Thyroid gland (tissue), 4 donors: Measurements from ENCODE around the gene ANKRD29. TPM values are rescaled to one million over a fixed set of nuclear protein-coding genes. Genes with fewer than 3 reads are reported as not detected.
A peak's percentile ranks its signal among the peaks of the same experiment; 100 is the strongest.

ENCODE experiments used
- DNase-seq, 2 donors: peaks; one replicate each; pipeline ENCODE4 v3.0.0-alpha.2; 2019
- H3K27ac ChIP-seq, 3 donors: fragments of 200-600 bp; sonication (generic); 1 replicate in 2 of 3; 2 replicates in 1 of 3; pipeline ENCODE4 v1.5.1; 2016 to 2019; ENCODE audit warnings: mild to moderate bottlenecking in 1 of 3, moderate library complexity in 1 of 3
- H3K27me3 ChIP-seq: fragments of 200-600 bp; sonication (generic); one replicate; pipeline ENCODE4 v1.5.1; 2019
- H3K36me3 ChIP-seq, 2 donors: fragments of 200-600 bp; sonication (generic); one replicate each; pipeline ENCODE4 v1.5.1; 2016 to 2019
- H3K4me1 ChIP-seq, 2 donors: fragments of 200-600 bp; sonication (generic); one replicate each; pipeline ENCODE4 v1.5.1; 2017 to 2019
- H3K4me3 ChIP-seq, 3 donors: fragments of 200-600 bp; sonication (generic); replicated peaks in 1 of 3; 1 replicate in 2 of 3; 2 replicates in 1 of 3; pipeline ENCODE4 v1.5.1; 2016; ENCODE audit warnings: mild to moderate bottlenecking in 1 of 3
- H3K9me3 ChIP-seq: fragments of 200-600 bp; sonication (generic); one replicate; pipeline ENCODE4 v1.5.1; 2017
- CTCF ChIP-seq, 6 experiments: fragments of 200-600 bp in 3 of 6; fragments of 450-650 bp in 3 of 6; sonication (generic) in 3 of 6; IDR thresholded peaks; one replicate each; pipeline ENCODE4 v1.5.1; 2016 to 2019; ENCODE audit warnings: antibody characterized with exemption in 6 of 6, mild to moderate bottlenecking in 2 of 6, inconsistent platforms in 1 of 6, moderate library complexity in 1 of 6
- POLR2A ChIP-seq, 2 donors: fragments of 450-650 bp; IDR thresholded peaks; one replicate each; pipeline ENCODE4 v1.6.1; 2017; ENCODE audit warnings: antibody characterized with exemption in 2 of 2, mild to moderate bottlenecking in 2 of 2, moderate library complexity in 1 of 2
- WGBS, 2 donors: methylation state at CpG; one replicate each; pipeline ENCODE4 v1.1.5; 2017; 5-methylcytosine and 5-hydroxymethylcytosine counted together
- intact Hi-C: fragments of 100-400 bp; cut with DNase I; formaldehyde crosslinking; loops from one replicate; pipeline ENCODE4 v1.15.1; 2023
- total RNA-seq, 4 donors: library from RNA; depleted of rRNA; stranded (reverse); fragments of >200 nt; gene quantifications; one replicate each; pipeline ENCODE4 v1.2.3, GENCODE V29; 2016

The ANKRD29 gene
- total RNA-seq, 4 donors from 2014 or later = 3.4 to 6.1 (median 4.5) TPM

- Histone ChIP-seq H3K27me3 (no peaks in the 10 kb centered on the region), H3K4me3 (peak overlapping the region in 2 of 3 donors; percentile 60 to 93), H3K4me1 (peaks cover 12 to 23% of the 10 kb centered on the region in 2 donors), H3K9me3 (no peaks in the 10 kb centered on the region), H3K36me3 (no peaks in the 10 kb centered on the region), H3K27ac (peak overlapping the region; percentile 99 to 100 (median 99))
- DNase-seq = peak; percentile 11 to 25
- WGBS, 2 donors = 23 to 29% methylated on average over 19 of the region's 19 CpGs
- no peak for TF ChIP-seq POLR2A (IDR thresholded peaks at IDR 0.05)
- no peak for TF ChIP-seq CTCF (IDR thresholded peaks at IDR 0.05)
- intact Hi-C loops = loop anchor here (5.0 kb wide), 2 partner anchors 68 to 83 kb away; partner anchors contain the start of gene RMC1
Observed at GRCh38 chr18:23585007-23585871, 77.5 kb downstream of the ANKRD29 start.

GRCh38 chr18:23584019-23584983, 78.4 kb downstream of the ANKRD29 start:
- peaks cover 12 to 24% of the 10 kb centered on the region in 2 donors for H3K4me1 ChIP-seq
- WGBS, 2 donors = 94 to 96% methylated on average over 13 of the region's 13 CpGs

GRCh38 chr18:23583071-23583865, 79.4 kb downstream of the ANKRD29 start:
- TF ChIP-seq POLR2A (IDR thresholded peaks at IDR 0.05) (no peak), CTCF (IDR thresholded peaks at IDR 0.05) (no peak)
- intact Hi-C loops = no loop called here
- H3K4me1 ChIP-seq = peaks cover 12 to 27% of the 10 kb centered on the region in 2 donors
- no peaks in the 10 kb centered on the region for H3K36me3 ChIP-seq
- 90 to 92% methylated on average over 5 of the region's 5 CpGs for WGBS, 2 donors
- H3K9me3 ChIP-seq = no peaks in the 10 kb centered on the region
- no peaks in the 10 kb centered on the region for H3K27me3 ChIP-seq
- no peak overlapping the region for H3K27ac ChIP-seq
- H3K4me3 ChIP-seq = no peak overlapping the region
- DNase-seq = no peak

More at GRCh38 chr18:23584019-23584983, 78.4 kb downstream of the ANKRD29 start:
- Histone ChIP-seq H3K9me3 (no peaks in the 10 kb centered on the region), H3K27me3 (no peaks in the 10 kb centered on the region), H3K36me3 (no peaks in the 10 kb centered on the region), H3K4me3 (no peak overlapping the region), H3K27ac (no peak overlapping the region)
- intact Hi-C loops = no loop called here
- TF ChIP-seq CTCF (IDR thresholded peaks at IDR 0.05) (no peak), POLR2A (IDR thresholded peaks at IDR 0.05) (no peak)
- DNase-seq = no peak

GRCh38 chr18:23580677-23581367, 81.9 kb downstream of the ANKRD29 start:
- no peak overlapping the region for H3K27ac ChIP-seq
- no peaks in the 10 kb centered on the region for H3K9me3 ChIP-seq
- peaks cover 12 to 24% of the 10 kb centered on the region in 2 donors for H3K4me1 ChIP-seq
- DNase-seq = no peak
- no peaks in the 10 kb centered on the region for H3K36me3 ChIP-seq
- TF ChIP-seq POLR2A (IDR thresholded peaks at IDR 0.05) = no peak
- no peak for TF ChIP-seq CTCF (IDR thresholded peaks at IDR 0.05)
- intact Hi-C loops = no loop called here
- no peak overlapping the region for H3K4me3 ChIP-seq
- H3K27me3 ChIP-seq = no peaks in the 10 kb centered on the region
- WGBS, 2 donors = 93 to 99% methylated on average over 6 of the region's 6 CpGs
